GM12801 (cell line): Measurements from ENCODE around the gene TTYH3.

Experiments
- CTCF ChIP-seq: IDR thresholded peaks from one replicate; pipeline ENCODE4 v1.5.1; 2011; ENCODE audit warnings: control low read depth; ENCODE audit not compliant: insufficient read length; ENCODE audit errors: extremely low read depth

TTYH3 gene

GRCh38 chr7:2663960-2664359 is 32.2 kb downstream of the TTYH3 start:
- no peak for TF ChIP-seq CTCF

GRCh38 chr7:2665359-2665791 is 33.6 kb downstream of the TTYH3 start:
- no peak for TF ChIP-seq CTCF

GRCh38 chr7:2666155-2666554 is 34.4 kb downstream of the TTYH3 start:
- TF ChIP-seq CTCF, result no peak

GRCh38 chr7:2666588-2667250 is 34.9 kb downstream of the TTYH3 start:
- TF ChIP-seq CTCF, result no peak

- no peak for TF ChIP-seq CTCF
These were observed 36.1 kb downstream of the TTYH3 start for GRCh38 chr7:2667843-2668242.

- no peak for TF ChIP-seq CTCF
These were observed 36.6 kb downstream of the TTYH3 start for GRCh38 chr7:2668401-2668800.

GRCh38 chr7:2670171-2670570 is 38.4 kb downstream of the TTYH3 start:
- TF ChIP-seq CTCF, result no peak
